Endodermal cell (in vitro differentiated cells): ENCODE measurements around the gene CEP83. TPM values are rescaled to one million over a fixed set of nuclear protein-coding genes. Genes with fewer than 3 reads are reported as not detected.

Experiments
- DNase-seq: peaks from one replicate; pipeline ENCODE4 v3.0.0-alpha.2; 2017
- H3K27ac ChIP-seq: 2 replicates; pipeline ENCODE4 v1.5.1; 2013; ENCODE audit warnings: mild to moderate bottlenecking, low read depth, low read length, moderate library complexity
- H3K27me3 ChIP-seq: 2 replicates; pipeline ENCODE4 v1.6.1; 2013; ENCODE audit warnings: mild to moderate bottlenecking, low read length, moderate library complexity; ENCODE audit not compliant: insufficient read depth, control insufficient read depth, poor library complexity, severe bottlenecking
- H3K36me3 ChIP-seq: 2 replicates; pipeline ENCODE4 v1.7.0; 2013; ENCODE audit warnings: mild to moderate bottlenecking, low read length, moderate library complexity; ENCODE audit not compliant: control insufficient read depth, insufficient read depth
- H3K4me1 ChIP-seq: one replicate; pipeline ENCODE4 v1.7.0; 2013; ENCODE audit warnings: low read length; ENCODE audit not compliant: control insufficient read depth, insufficient read depth
- H3K4me3 ChIP-seq: 2 replicates; pipeline ENCODE4 v1.5.1; 2013; ENCODE audit warnings: mild to moderate bottlenecking, low read length, moderate library complexity
- H3K9ac ChIP-seq: 2 replicates; pipeline ENCODE4 v1.6.1; 2013; ENCODE audit warnings: mild to moderate bottlenecking, low read length, moderate library complexity; ENCODE audit not compliant: poor library complexity, severe bottlenecking; ENCODE audit errors: extremely low read depth
- H3K9me3 ChIP-seq: 2 replicates; pipeline ENCODE4 v1.6.1; 2013; ENCODE audit warnings: mild to moderate bottlenecking, low read length, moderate library complexity; ENCODE audit not compliant: control insufficient read depth
- H3K27ac Mint-ChIP-seq: 2 replicates; pipeline ENCODE4 v1.8.0; 2020; ENCODE audit warnings: mixed read lengths
- H3K27me3 Mint-ChIP-seq: 2 replicates; pipeline ENCODE4 v1.8.0; 2021; ENCODE audit warnings: mild to moderate bottlenecking, mixed read lengths; ENCODE audit not compliant: insufficient read depth
- H3K36me3 Mint-ChIP-seq: 2 replicates; pipeline ENCODE4 v1.8.0; 2020; ENCODE audit warnings: low read depth, mixed read lengths
- H3K4me1 Mint-ChIP-seq: 2 replicates; pipeline ENCODE4 v1.8.0; 2020; ENCODE audit warnings: mixed read lengths
- H3K4me3 Mint-ChIP-seq: 2 replicates; pipeline ENCODE4 v1.8.0; 2020; ENCODE audit warnings: mild to moderate bottlenecking, moderate library complexity, mixed read lengths
- H3K9me3 Mint-ChIP-seq: 2 replicates; pipeline ENCODE4 v1.8.0; 2020; ENCODE audit warnings: mild to moderate bottlenecking, mixed read lengths
- CTCF ChIP-seq: fragments of 200-600 bp; sonication (generic); conservative IDR thresholded peaks from 2 replicates; pipeline ENCODE4 v1.5.0; 2021; ENCODE audit warnings: antibody characterized with exemption, mild to moderate bottlenecking
- WGBS, 2 experiments: methylation state at CpG; one replicate each; pipeline versions ENCODE4 v1.1.5 to v1.1.7; 2013; ENCODE audit warnings: missing lambda C conversion rate in 2 of 2, mixed read lengths in 1 of 2; ENCODE audit not compliant: insufficient coverage in 1 of 2, insufficient read length in 1 of 2; 5-methylcytosine and 5-hydroxymethylcytosine counted together
- total RNA-seq, 2 donors: library from RNA; stranded (reverse); fragmentation: NEBNext Ultra II Directional in 1 of 2; extraction: Animal tissue kit (Norgen Biotek cat#: 25700) in 1 of 2; gene quantifications; 2 replicates in 1 of 2; 3 replicates in 1 of 2; pipeline ENCODE4 v1.2.1, GENCODE V29; 2021

The CEP83 gene
- total RNA-seq, 2 donors from 2014 or later, result 28.6 to 36.3 TPM

GRCh38 chr12:94353130-94353529 is 106.5 kb downstream of the CEP83 start:
- Mint-ChIP-seq H3K4me1 (no peaks in the 10 kb centered on the region), H3K4me3 (no peak overlapping the region), H3K27ac (no peak overlapping the region), H3K9me3 (peaks cover 85% of the 10 kb centered on the region), H3K27me3 (no peaks in the 10 kb centered on the region), H3K36me3 (peaks cover 92% of the 10 kb centered on the region)
- Histone ChIP-seq H3K36me3 (peaks cover 21% of the 10 kb centered on the region), H3K27me3 (no peaks in the 10 kb centered on the region), H3K4me3 (no peak overlapping the region), H3K9ac (no peak overlapping the region), H3K27ac (no peak overlapping the region), H3K9me3 (peaks cover 53% of the 10 kb centered on the region), H3K4me1 (no peaks in the 10 kb centered on the region)
- TF ChIP-seq CTCF, result no peak
- WGBS, 2 experiments, result 100% methylated on average over 1 of the region's 1 CpG; no CpG with 5 or more reads in 1 of the 2 experiments
- no peak for DNase-seq

GRCh38 chr12:94340573-94340972 is 119.1 kb downstream of the CEP83 start:
- no peak overlapping the region for H3K27ac ChIP-seq
- no peak for DNase-seq
- H3K4me1 ChIP-seq, result peaks cover 2% of the 10 kb centered on the region
- WGBS, 2 experiments, result 96 to 98% methylated on average over 6 of the region's 6 CpGs
- no peaks in the 10 kb centered on the region for H3K9me3 ChIP-seq
- H3K4me3 ChIP-seq, result no peak overlapping the region
- Mint-ChIP-seq H3K27me3 (no peaks in the 10 kb centered on the region), H3K9me3 (peaks cover 1% of the 10 kb centered on the region), H3K27ac (no peak overlapping the region), H3K4me1 (peaks cover 7% of the 10 kb centered on the region), H3K4me3 (no peak overlapping the region), H3K36me3 (peaks cover 15% of the 10 kb centered on the region)
- no peaks in the 10 kb centered on the region for H3K27me3 ChIP-seq
- H3K9ac ChIP-seq, result no peak overlapping the region
- no peak for TF ChIP-seq CTCF
- H3K36me3 ChIP-seq, result peaks cover 2% of the 10 kb centered on the region

- H3K9me3 ChIP-seq, result no peaks in the 10 kb centered on the region
- no peak overlapping the region for H3K27ac ChIP-seq
- H3K9ac ChIP-seq, result no peak overlapping the region
- peaks cover 15% of the 10 kb centered on the region for H3K4me1 Mint-ChIP-seq
- H3K4me1 ChIP-seq, result peaks cover 2% of the 10 kb centered on the region
- DNase-seq, result no peak
- peaks cover 6% of the 10 kb centered on the region for H3K36me3 Mint-ChIP-seq
- H3K36me3 ChIP-seq, result no peaks in the 10 kb centered on the region
- no peak for TF ChIP-seq CTCF
- no peak overlapping the region for H3K27ac Mint-ChIP-seq
- no peak overlapping the region for H3K4me3 Mint-ChIP-seq
- H3K9me3 Mint-ChIP-seq, result peaks cover 1% of the 10 kb centered on the region
- H3K27me3 ChIP-seq, result no peaks in the 10 kb centered on the region
- WGBS, 2 experiments, result 93 to 95% methylated on average over 3 to 4 of the region's 4 CpGs
- H3K4me3 ChIP-seq, result no peak overlapping the region
- no peaks in the 10 kb centered on the region for H3K27me3 Mint-ChIP-seq
Measured at GRCh38 chr12:94338006-94338794, 121.5 kb downstream of the CEP83 start.
